ENCODE measurements around the gene CXADR.
A peak's percentile ranks its signal among the peaks of the same experiment; 100 is the strongest.
"Not testable (repeated sequence)": the region's sequence is repeated elsewhere in the genome, so short reads cannot be mapped to it uniquely, and the experiment has no call there.

Gene CXADR

GRCh38 chr21:17501107-17502006 is 11.5 kb upstream of the CXADR start:
- H3K36me3 ChIP-seq (ENCODE audit: control insufficient read depth, insufficient read depth, low read length): no peaks in the 10 kb centered on the region
- H3K4me3 ChIP-seq (ENCODE audit: insufficient read depth, low read depth, low read length): no peak overlapping the region
- 80 to 91% methylated on average over 3 to 4 of the region's 4 CpGs for WGBS, 2 experiments
- no peaks in the 10 kb centered on the region for H3K9me3 ChIP-seq (ENCODE audit: control insufficient read depth, low read length)
- no peak overlapping the region for H3K27ac ChIP-seq (ENCODE audit: insufficient read depth, low read depth, low read length, poor library complexity, severe bottlenecking)
- H3K27me3 ChIP-seq (ENCODE audit: control insufficient read depth, insufficient read depth, low read length, poor library complexity, severe bottlenecking): no peaks in the 10 kb centered on the region
- H3K4me1 ChIP-seq (ENCODE audit: control insufficient read depth, insufficient read depth, low read length): no peaks in the 10 kb centered on the region

- not testable (repeated sequence) for H3K9me3 ChIP-seq (ENCODE audit: control insufficient read depth, low read length); H3K27ac ChIP-seq (ENCODE audit: insufficient read depth, low read depth, low read length, poor library complexity, severe bottlenecking); H3K27me3 ChIP-seq (ENCODE audit: control insufficient read depth, insufficient read depth, low read length, poor library complexity, severe bottlenecking); H3K4me3 ChIP-seq (ENCODE audit: insufficient read depth, low read depth, low read length); H3K36me3 ChIP-seq (ENCODE audit: control insufficient read depth, insufficient read depth, low read length); H3K4me1 ChIP-seq (ENCODE audit: control insufficient read depth, insufficient read depth, low read length)
- WGBS, 2 experiments: 89 to 94% methylated on average over 5 of the region's 5 CpGs
Measured at GRCh38 chr21:17502985-17503384, 9.9 kb upstream of the CXADR start.

- H3K36me3 ChIP-seq (ENCODE audit: control insufficient read depth, insufficient read depth, low read length): no peaks in the 10 kb centered on the region
- WGBS, 2 experiments: 82 to 84% methylated on average over 7 of the region's 7 CpGs
- no peaks in the 10 kb centered on the region for H3K27me3 ChIP-seq (ENCODE audit: control insufficient read depth, insufficient read depth, low read length, poor library complexity, severe bottlenecking)
- H3K4me1 ChIP-seq (ENCODE audit: control insufficient read depth, insufficient read depth, low read length): peaks cover 2% of the 10 kb centered on the region
- H3K27ac ChIP-seq (ENCODE audit: insufficient read depth, low read depth, low read length, poor library complexity, severe bottlenecking): no peak overlapping the region
- no peaks in the 10 kb centered on the region for H3K9me3 ChIP-seq (ENCODE audit: control insufficient read depth, low read length)
- no peak overlapping the region for H3K4me3 ChIP-seq (ENCODE audit: insufficient read depth, low read depth, low read length)
Measured at GRCh38 chr21:17506951-17507350, 5.9 kb upstream of the CXADR start.

- peaks cover 4% of the 10 kb centered on the region for H3K4me1 ChIP-seq (ENCODE audit: control insufficient read depth, insufficient read depth, low read length)
- H3K27me3 ChIP-seq (ENCODE audit: control insufficient read depth, insufficient read depth, low read length, poor library complexity, severe bottlenecking): no peaks in the 10 kb centered on the region
- no peak overlapping the region for H3K4me3 ChIP-seq (ENCODE audit: insufficient read depth, low read depth, low read length)
- H3K27ac ChIP-seq (ENCODE audit: insufficient read depth, low read depth, low read length, poor library complexity, severe bottlenecking): no peak overlapping the region
- H3K36me3 ChIP-seq (ENCODE audit: control insufficient read depth, insufficient read depth, low read length): no peaks in the 10 kb centered on the region
- WGBS, 2 experiments: 92 to 93% methylated on average over 4 to 5 of the region's 5 CpGs
- no peaks in the 10 kb centered on the region for H3K9me3 ChIP-seq (ENCODE audit: control insufficient read depth, low read length)
Measured at GRCh38 chr21:17507591-17507990, 5.3 kb upstream of the CXADR start.

- 0% methylated on average over 69 of the region's 69 CpGs for WGBS, 2 experiments
Measured at GRCh38 chr21:17513214-17514123, 626 bp downstream of the CXADR start.

GRCh38 chr21:17514124-17514845 is 1.4 kb downstream of the CXADR start:
- H3K4me3 ChIP-seq (ENCODE audit: insufficient read depth, low read depth, low read length): peak overlapping the region; percentile 96
- no peaks in the 10 kb centered on the region for H3K36me3 ChIP-seq (ENCODE audit: control insufficient read depth, insufficient read depth, low read length)
- 17 to 20% methylated on average over 12 of the region's 13 CpGs for WGBS, 2 experiments
- H3K27ac ChIP-seq (ENCODE audit: insufficient read depth, low read depth, low read length, poor library complexity, severe bottlenecking): peak overlapping the region; percentile 82
- H3K4me1 ChIP-seq (ENCODE audit: control insufficient read depth, insufficient read depth, low read length): peaks cover 4% of the 10 kb centered on the region
- H3K9me3 ChIP-seq (ENCODE audit: control insufficient read depth, low read length): no peaks in the 10 kb centered on the region
- no peaks in the 10 kb centered on the region for H3K27me3 ChIP-seq (ENCODE audit: control insufficient read depth, insufficient read depth, low read length, poor library complexity, severe bottlenecking)

More at GRCh38 chr21:17513214-17514123, 626 bp downstream of the CXADR start:
- Histone ChIP-seq H3K9me3 (ENCODE audit: control insufficient read depth, low read length) (no peaks in the 10 kb centered on the region), H3K4me1 (ENCODE audit: control insufficient read depth, insufficient read depth, low read length) (peaks cover 4% of the 10 kb centered on the region), H3K27me3 (ENCODE audit: control insufficient read depth, insufficient read depth, low read length, poor library complexity, severe bottlenecking) (no peaks in the 10 kb centered on the region), H3K27ac (ENCODE audit: insufficient read depth, low read depth, low read length, poor library complexity, severe bottlenecking) (peak overlapping the region; percentile 82), H3K36me3 (ENCODE audit: control insufficient read depth, insufficient read depth, low read length) (no peaks in the 10 kb centered on the region), H3K4me3 (ENCODE audit: insufficient read depth, low read depth, low read length) (peak overlapping the region; percentile 96)

- not testable (repeated sequence) for H3K27ac ChIP-seq (ENCODE audit: insufficient read depth, low read depth, low read length, poor library complexity, severe bottlenecking); H3K4me1 ChIP-seq (ENCODE audit: control insufficient read depth, insufficient read depth, low read length)
- 100% methylated on average over 1 of the region's 1 CpG for WGBS, 2 experiments
Measured at GRCh38 chr21:17517008-17517407, 4.2 kb downstream of the CXADR start.

GRCh38 chr21:17519208-17519738 is 6.4 kb downstream of the CXADR start:
- 93 to 94% methylated on average over 2 of the region's 2 CpGs for WGBS, 2 experiments

More at GRCh38 chr21:17517008-17517407, 4.2 kb downstream of the CXADR start:
- H3K4me3 ChIP-seq (ENCODE audit: insufficient read depth, low read depth, low read length); H3K36me3 ChIP-seq (ENCODE audit: control insufficient read depth, insufficient read depth, low read length); H3K27me3 ChIP-seq (ENCODE audit: control insufficient read depth, insufficient read depth, low read length, poor library complexity, severe bottlenecking); H3K9me3 ChIP-seq (ENCODE audit: control insufficient read depth, low read length): not testable (repeated sequence)

GRCh38 chr21:17519965-17520609 is 7.2 kb downstream of the CXADR start:
- Histone ChIP-seq H3K9me3 (ENCODE audit: control insufficient read depth, low read length) (no peaks in the 10 kb centered on the region), H3K4me1 (ENCODE audit: control insufficient read depth, insufficient read depth, low read length) (no peaks in the 10 kb centered on the region), H3K27ac (ENCODE audit: insufficient read depth, low read depth, low read length, poor library complexity, severe bottlenecking) (no peak overlapping the region), H3K27me3 (ENCODE audit: control insufficient read depth, insufficient read depth, low read length, poor library complexity, severe bottlenecking) (no peaks in the 10 kb centered on the region), H3K36me3 (ENCODE audit: control insufficient read depth, insufficient read depth, low read length) (no peaks in the 10 kb centered on the region), H3K4me3 (ENCODE audit: insufficient read depth, low read depth, low read length) (no peak overlapping the region)
- 84 to 91% methylated on average over 6 to 7 of the region's 8 CpGs for WGBS, 2 experiments

More at GRCh38 chr21:17519208-17519738, 6.4 kb downstream of the CXADR start:
- Histone ChIP-seq H3K4me3 (ENCODE audit: insufficient read depth, low read depth, low read length) (no peak overlapping the region), H3K9me3 (ENCODE audit: control insufficient read depth, low read length) (no peaks in the 10 kb centered on the region), H3K4me1 (ENCODE audit: control insufficient read depth, insufficient read depth, low read length) (no peaks in the 10 kb centered on the region), H3K27me3 (ENCODE audit: control insufficient read depth, insufficient read depth, low read length, poor library complexity, severe bottlenecking) (no peaks in the 10 kb centered on the region), H3K36me3 (ENCODE audit: control insufficient read depth, insufficient read depth, low read length) (no peaks in the 10 kb centered on the region), H3K27ac (ENCODE audit: insufficient read depth, low read depth, low read length, poor library complexity, severe bottlenecking) (no peak overlapping the region)
